WTC11 (cell line): Measurements from ENCODE around the gene PPAT. TPM values are rescaled to one million over a fixed set of nuclear protein-coding genes. Genes with fewer than 3 reads are reported as not detected.

Experiments used
- ATAC-seq: fragments of 200-7000 bp; cut with Tn5 transposase; 2 replicates; pipeline ENCODE4 v1.10.0; 2021; ENCODE audit warnings: mild to moderate bottlenecking, moderate library complexity
- CTCF ChIA-PET: fragments of 300-600 bp; sonication (Branson Sonifier 250); formaldehyde crosslinking; loops from one replicate; lab custom pipeline; 2021; ENCODE audit warnings: antibody characterized with exemption; lab: Charles Lee
- POLR2A ChIA-PET: fragments of 350-600 bp; sonication (Branson Sonifier 250); formaldehyde crosslinking; loops from one replicate; lab custom pipeline; 2021; ENCODE audit warnings: antibody characterized with exemption; lab: Charles Lee
- DNase-seq: peaks from one replicate; pipeline ENCODE4 v3.0.0; 2021; ENCODE audit warnings: low spot score
- H3K27ac Mint-ChIP-seq: 2 replicates; pipeline ENCODE4 v1.8.0; 2021; ENCODE audit warnings: mixed read lengths
- H3K27me3 Mint-ChIP-seq: 2 replicates; pipeline ENCODE4 v1.8.0; 2021; ENCODE audit warnings: low read depth, mild to moderate bottlenecking, moderate library complexity, mixed read lengths
- H3K36me3 Mint-ChIP-seq: 2 replicates; pipeline ENCODE4 v1.8.0; 2021; ENCODE audit warnings: mixed read lengths
- H3K4me1 Mint-ChIP-seq: 2 replicates; pipeline ENCODE4 v1.8.0; 2022; ENCODE audit warnings: mixed read lengths
- H3K4me3 Mint-ChIP-seq: 2 replicates; pipeline ENCODE4 v1.8.0; 2021; ENCODE audit warnings: mild to moderate bottlenecking, moderate library complexity, mixed read lengths
- H3K9me3 Mint-ChIP-seq: 2 replicates; pipeline ENCODE4 v1.8.0; 2021; ENCODE audit warnings: mixed read lengths
- ARID4B ChIP-seq: sonication (generic); formaldehyde crosslinking; IDR thresholded peaks from 2 replicates; pipeline ENCODE4 v1.8.0; 2023; ENCODE audit warnings: missing genetic modification reagents, mild to moderate bottlenecking, borderline replicate concordance
- ATF2 ChIP-seq: sonication (generic); formaldehyde crosslinking; IDR thresholded peaks from 2 replicates; pipeline ENCODE4 v1.8.1; 2022; ENCODE audit warnings: low read depth, missing genetic modification reagents, borderline replicate concordance
- CBFB ChIP-seq: sonication (generic); formaldehyde crosslinking; IDR thresholded peaks from 2 replicates; pipeline ENCODE4 v1.8.1; 2022; ENCODE audit warnings: mild to moderate bottlenecking, low read depth, missing genetic modification reagents
- E2F4 ChIP-seq: sonication (generic); formaldehyde crosslinking; IDR thresholded peaks from 2 replicates; pipeline ENCODE4 v1.8.1; 2022; ENCODE audit warnings: low read depth, mild to moderate bottlenecking, moderate library complexity, missing genetic modification reagents, borderline replicate concordance
- ELF4 ChIP-seq: sonication (generic); formaldehyde crosslinking; IDR thresholded peaks from 2 replicates; pipeline ENCODE4 v1.8.1; 2022; ENCODE audit warnings: low read depth, mild to moderate bottlenecking, moderate library complexity, missing genetic modification reagents
- EMX1 ChIP-seq: fragments of 250-450 bp; sonication (Bioruptor Pico); IDR thresholded peaks from 2 replicates; pipeline ENCODE4 v1.8.0; 2021; ENCODE audit warnings: mild to moderate bottlenecking
- ERG ChIP-seq: fragments of 250-450 bp; sonication (Bioruptor Pico); IDR thresholded peaks from 2 replicates; pipeline ENCODE4 v1.8.0; 2021; ENCODE audit warnings: mild to moderate bottlenecking
- HMGXB4 ChIP-seq: sonication (generic); formaldehyde crosslinking; IDR thresholded peaks from 2 replicates; pipeline ENCODE4 v1.8.1; 2023; ENCODE audit warnings: mild to moderate bottlenecking, moderate library complexity, missing genetic modification reagents
- NR2C2 ChIP-seq: sonication (generic); formaldehyde crosslinking; IDR thresholded peaks from 2 replicates; pipeline ENCODE4 v1.8.0; 2022; ENCODE audit warnings: mild to moderate bottlenecking, missing genetic modification reagents
- OVOL2 ChIP-seq: fragments of 250-450 bp; sonication (Bioruptor Pico); IDR thresholded peaks from 2 replicates; pipeline ENCODE4 v1.9.0; 2021; ENCODE audit warnings: mild to moderate bottlenecking, borderline replicate concordance
- TP53 ChIP-seq: sonication (generic); formaldehyde crosslinking; IDR thresholded peaks from 2 replicates; pipeline ENCODE4 v1.8.1; 2023; ENCODE audit warnings: mild to moderate bottlenecking, missing genetic modification reagents
- ZMAT4 ChIP-seq: fragments of 250-450 bp; sonication (Bioruptor Pico); IDR thresholded peaks from 2 replicates; pipeline ENCODE4 v1.9.0; 2021; ENCODE audit warnings: mild to moderate bottlenecking
- ZNF416 ChIP-seq: fragments of 250-450 bp; sonication (Bioruptor Pico); IDR thresholded peaks from 2 replicates; pipeline ENCODE4 v1.9.0; 2021; ENCODE audit warnings: mild to moderate bottlenecking, inconsistent platforms
- ZNF512 ChIP-seq: sonication (generic); formaldehyde crosslinking; IDR thresholded peaks from 2 replicates; pipeline ENCODE4 v1.8.1; 2022; ENCODE audit warnings: missing genetic modification reagents, borderline replicate concordance
- ZSCAN18 ChIP-seq: fragments of 250-450 bp; sonication (Bioruptor Pico); IDR thresholded peaks from 2 replicates; pipeline ENCODE4 v2.1.2; 2022; ENCODE audit warnings: mild to moderate bottlenecking, moderate library complexity
- total RNA-seq: library from RNA; stranded (reverse); gene quantifications from 3 replicates; pipeline ENCODE4 v1.2.3, GENCODE V29; 2021

The PPAT gene
- total RNA-seq, 1 experiment from 2014 or later: 83.4 TPM

- Mint-ChIP-seq H3K36me3 (peaks cover 31% of the 10 kb centered on the region), H3K9me3 (no peaks in the 10 kb centered on the region), H3K27ac (peak overlapping the region; percentile 48; the same call in 1 of the 2 replicates)
- DNase-seq: no peak
- no peak for TF ChIP-seq ELF4 (CRISPR knock-in tag)
- no peak for TF ChIP-seq HMGXB4
- no peak for TF ChIP-seq OVOL2 (CRISPR knock-in tag)
- TF ChIP-seq ERG (CRISPR knock-in tag): no peak
- no peak for TF ChIP-seq TP53 (CRISPR knock-in tag)
- TF ChIP-seq ARID4B: no peak
- no peak for TF ChIP-seq CBFB (CRISPR knock-in tag)
- no peak for TF ChIP-seq ZNF416
- TF ChIP-seq NR2C2 (CRISPR knock-in tag): no peak
- TF ChIP-seq ATF2 (CRISPR knock-in tag): no peak
- TF ChIP-seq, all 79 proteins: peak for 0
- no peak for ATAC-seq
- H3K4me1 Mint-ChIP-seq: peaks cover 54% of the 10 kb centered on the region
- ChIA-PET POLR2A (interaction anchor here (0.6 to 3.1 kb wide), 6 partner anchors 13 to 57 kb away, joined by 3 to 23 read pairs (median 6); partner anchors contain the start of genes AASDH, PAICS and PPAT), CTCF (interaction anchor here (0.9 to 2.1 kb wide), 3 partner anchors 16 to 26 kb away, joined by 4 to 10 read pairs (median 9); partner anchors contain the start of genes AASDH, PAICS and PPAT)
- no peak overlapping the region for H3K4me3 Mint-ChIP-seq
- no peaks in the 10 kb centered on the region for H3K27me3 Mint-ChIP-seq
These were observed 25.8 kb downstream of the PPAT start for GRCh38 chr4:56409511-56410090.

GRCh38 chr4:56408978-56409377 lies 26.4 kb downstream of the PPAT start:
- ChIA-PET POLR2A (interaction anchor here (0.6 to 3.1 kb wide), 2 partner anchors 26 to 27 kb away, joined by 3 to 23 read pairs; partner anchors contain the start of genes PAICS and PPAT), CTCF (interaction anchor here (0.6 to 1.6 kb wide), 4 partner anchors 10 to 249 kb away, joined by 3 to 10 read pairs (median 3); partner anchors contain the start of genes PAICS and PPAT)
- peak overlapping the region; percentile 78 for H3K27ac Mint-ChIP-seq
- DNase-seq (no peak), ATAC-seq (no peak)
- H3K4me3 Mint-ChIP-seq: no peak overlapping the region
- H3K36me3 Mint-ChIP-seq: peaks cover 36% of the 10 kb centered on the region
- H3K9me3 Mint-ChIP-seq: no peaks in the 10 kb centered on the region
- H3K4me1 Mint-ChIP-seq: peaks cover 47% of the 10 kb centered on the region
- H3K27me3 Mint-ChIP-seq: no peaks in the 10 kb centered on the region
- TF ChIP-seq ZSCAN18: no peak
- TF ChIP-seq CBFB (CRISPR knock-in tag): no peak
- TF ChIP-seq ZMAT4 (CRISPR knock-in tag): no peak
- no peak for TF ChIP-seq ZNF512 (CRISPR knock-in tag)
- TF ChIP-seq EMX1: no peak
- TF ChIP-seq E2F4 (CRISPR knock-in tag): no peak
